Measurements from ENCODE around the gene CNR2. TPM values are rescaled to one million over a fixed set of nuclear protein-coding genes. Genes with fewer than 3 reads are reported as not detected.
A peak's percentile ranks its signal among the peaks of the same experiment; 100 is the strongest.

The CNR2 gene
- total RNA-seq (2021) (not detected in 2 replicates), Bru-seq, nascent RNA (percentile 11 among the genes with signal in this experiment), BruChase-seq, experiment 1, labeled RNA remaining after a 2-hour chase (percentile 18 among the genes with signal in this experiment), BruChase-seq, experiment 2, labeled RNA remaining after a 6-hour chase (percentile 14 among the genes with signal in this experiment)
- long read RNA-seq, result 0 reads

GRCh38 chr1:23913212-23913880 lies at the start of gene CNR2:
Gene CNR2, minus strand, starts transcription at chr1:23913362. Its CDS starts 37,745 bp downstream, at chr1:23875617.
- H3K4me1 ChIP-seq (replicated peaks; ENCODE audit: insufficient read depth), result peaks cover 14% of the 10 kb centered on the region
- H3K9me2 ChIP-seq (ENCODE audit: insufficient read depth), result no peaks in the 10 kb centered on the region
- no peaks in the 10 kb centered on the region for H3K79me2 ChIP-seq (ENCODE audit: low read depth)
- no peaks in the 10 kb centered on the region for H3K27me3 ChIP-seq (ENCODE audit: insufficient read depth, low read depth)
- H3K27ac ChIP-seq, result no peak within 1 kb of the TSS
- no peak within 1 kb of the TSS for H3K4me2 ChIP-seq
- H2AFZ ChIP-seq, result no peak within 1 kb of the TSS
- H3F3A ChIP-seq (ENCODE audit: insufficient read depth, low read depth), result no peaks in the 10 kb centered on the region
- no peak for TF ChIP-seq EZH2 (IDR thresholded peaks at IDR 0.05; ENCODE audit: low read depth)
- ChIA-PET POLR2A (ENCODE audit: unreplicated experiment) (interaction anchor here (0.6 kb wide), 1 partner anchor 194 kb away, joined by 3 read pairs; no protein-coding TSS in a partner anchor), CTCF (interaction anchor here (0.6 kb wide), 1 partner anchor 363 kb away, joined by 11 read pairs; no protein-coding TSS in a partner anchor)
- no peak within 1 kb of the TSS for H3K4me3 ChIP-seq
- no peaks in the 10 kb centered on the region for H3K9me3 ChIP-seq (ENCODE audit: insufficient read depth, low read depth)
- no peaks in the 10 kb centered on the region for H3K36me3 ChIP-seq (ENCODE audit: low read depth)
- no peak for DNase-seq
- BruUV-seq (replicated peaks), result no TSS peak
- H4K20me1 ChIP-seq (ENCODE audit: insufficient read depth), result no peaks in the 10 kb centered on the region
- intact Hi-C loops (cut with micrococcal nuclease; ENCODE audit: unreplicated experiment), result no loop called here

GRCh38 chr1:23960291-23961020 lies 47.3 kb upstream of the CNR2 start:
- Histone ChIP-seq H3K79me2 (ENCODE audit: low read depth) (peaks cover 24% of the 10 kb centered on the region), H3K4me2 (peak overlapping the region; percentile 97), H3K9me2 (ENCODE audit: insufficient read depth) (no peaks in the 10 kb centered on the region), H4K20me1 (ENCODE audit: insufficient read depth) (peaks cover 7% of the 10 kb centered on the region; the same call in 1 of the 2 replicates), H3K27me3 (ENCODE audit: insufficient read depth, low read depth) (no peaks in the 10 kb centered on the region), H3K36me3 (ENCODE audit: low read depth) (peaks cover 19% of the 10 kb centered on the region; the same call in 1 of the 2 replicates), H3F3A (ENCODE audit: insufficient read depth, low read depth) (peaks cover 55% of the 10 kb centered on the region), H3K9me3 (ENCODE audit: insufficient read depth, low read depth) (no peaks in the 10 kb centered on the region), H3K4me1 (replicated peaks; ENCODE audit: insufficient read depth) (peaks cover 38% of the 10 kb centered on the region), H2AFZ (0 out of 2 replicates have a peak overlapping the region, but pooled peaks have one; percentile 55), H3K27ac (peak overlapping the region; percentile 91), H3K4me3 (peak overlapping the region; percentile 97)
- no peak for TF ChIP-seq EZH2 (IDR thresholded peaks at IDR 0.05; ENCODE audit: low read depth)
- no peak for TF ChIP-seq CTCF (conservative IDR thresholded peaks at IDR 0.05)
- no peak for DNase-seq
- POLR2A ChIA-PET (ENCODE audit: unreplicated experiment), result interaction anchor here (0.5 to 1.3 kb wide), 4 partner anchors 20 to 431 kb away, joined by 3 to 8 read pairs (median 6); partner anchors contain the start of genes PITHD1 and SRSF10
- CTCF ChIA-PET, result no interaction called here
- intact Hi-C loops (cut with micrococcal nuclease; ENCODE audit: unreplicated experiment), result loop anchor here (2.0 kb wide), 1 partner anchor 20 kb away; the partner anchor contains the start of gene SRSF10
- BruUV-seq (replicated peaks), result no TSS peak

GRCh38 chr1:23959461-23960290 lies 46.5 kb upstream of the CNR2 start, which contains the start of gene PNRC2:
Gene PNRC2, plus strand, starts transcription at chr1:23959828. Its CDS starts 1,630 bp downstream, at chr1:23961458.
- Histone ChIP-seq H3F3A (ENCODE audit: insufficient read depth, low read depth) (peaks cover 47% of the 10 kb centered on the region), H3K27me3 (ENCODE audit: insufficient read depth, low read depth) (no peaks in the 10 kb centered on the region), H3K4me3 (peak within 1 kb of the TSS; percentile 97), H3K9me3 (ENCODE audit: insufficient read depth, low read depth) (no peaks in the 10 kb centered on the region), H2AFZ (peak within 1 kb of the TSS; percentile 80), H4K20me1 (ENCODE audit: insufficient read depth) (peaks cover 7% of the 10 kb centered on the region; the same call in 1 of the 2 replicates), H3K79me2 (ENCODE audit: low read depth) (peaks cover 24% of the 10 kb centered on the region), H3K36me3 (ENCODE audit: low read depth) (peaks cover 18% of the 10 kb centered on the region; the same call in 1 of the 2 replicates), H3K4me1 (replicated peaks; ENCODE audit: insufficient read depth) (peaks cover 46% of the 10 kb centered on the region), H3K9me2 (ENCODE audit: insufficient read depth) (no peaks in the 10 kb centered on the region), H3K27ac (peak within 1 kb of the TSS; percentile 91), H3K4me2 (peak within 1 kb of the TSS; percentile 97)
- ChIA-PET CTCF (no interaction called here), POLR2A (ENCODE audit: unreplicated experiment) (interaction anchor here (0.6 to 1.3 kb wide), 5 partner anchors 9 to 360 kb away, joined by 3 to 8 read pairs (median 6); partner anchors contain the start of genes GRHL3 and SRSF10)
- peak; percentile 83 to 96 for DNase-seq
- TF ChIP-seq CTCF (conservative IDR thresholded peaks at IDR 0.05), result no peak
- TF ChIP-seq EZH2 (IDR thresholded peaks at IDR 0.05; ENCODE audit: low read depth), result no peak
- BruUV-seq (replicated peaks), result TSS peak; percentile 54
- intact Hi-C loops (cut with micrococcal nuclease; ENCODE audit: unreplicated experiment), result loop anchor here (2.0 to 5.0 kb wide), 7 partner anchors 21 to 182 kb away; partner anchors contain the start of genes FUCA1, PITHD1 and SRSF10

All from PC-9 (cell line).